ENCODE data around the gene PRSS33.

GRCh38 chr16:2835638-2836493, 48.5 kb upstream of the PRSS33 start:
- TF ChIP-seq CTCF (IDR thresholded peaks at IDR 0.05), result no peak
- no peak for TF ChIP-seq EP300 (IDR thresholded peaks at IDR 0.05)
- no peak for TF ChIP-seq POLR2A (IDR thresholded peaks at IDR 0.05)
